Central memory CD8-positive, alpha-beta T cell (primary cell): ENCODE measurements around the gene P4HA2.

Experiments
- ATAC-seq: fragments of 150-1000 bp; cut with Tn5 transposase; replicated peaks from 2 replicates; pipeline ENCODE4 v1.10.0; 2022; ENCODE audit warnings: mild to moderate bottlenecking, moderate FRiP score, moderate number of reproducible peaks; ENCODE audit not compliant: poor library complexity, severe bottlenecking; ENCODE audit errors: extremely low read depth
- DNase-seq, 2 donors: peaks; one replicate each; pipeline ENCODE4 v3.0.0; 2021; ENCODE audit warnings: low spot score in 2 of 2
- H3K27ac Mint-ChIP-seq: one replicate; pipeline ENCODE4 v1.8.0; 2022; ENCODE audit warnings: low read depth, mild to moderate bottlenecking, moderate library complexity, mixed read lengths
- H3K27me3 Mint-ChIP-seq: one replicate; pipeline ENCODE4 v1.8.0; 2022; ENCODE audit warnings: mixed read lengths
- H3K36me3 Mint-ChIP-seq: one replicate; pipeline ENCODE4 v1.8.0; 2022; ENCODE audit warnings: mild to moderate bottlenecking, moderate library complexity, mixed read lengths; ENCODE audit not compliant: insufficient read depth
- H3K4me1 Mint-ChIP-seq: one replicate; pipeline ENCODE4 v1.8.0; 2022; ENCODE audit warnings: mixed read lengths
- H3K4me3 Mint-ChIP-seq: one replicate; pipeline ENCODE4 v1.8.0; 2022; ENCODE audit warnings: mild to moderate bottlenecking, moderate library complexity, mixed read lengths
- H3K9me3 Mint-ChIP-seq: one replicate; pipeline ENCODE4 v1.8.0; 2022; ENCODE audit warnings: mixed read lengths

Gene P4HA2

DNA sequence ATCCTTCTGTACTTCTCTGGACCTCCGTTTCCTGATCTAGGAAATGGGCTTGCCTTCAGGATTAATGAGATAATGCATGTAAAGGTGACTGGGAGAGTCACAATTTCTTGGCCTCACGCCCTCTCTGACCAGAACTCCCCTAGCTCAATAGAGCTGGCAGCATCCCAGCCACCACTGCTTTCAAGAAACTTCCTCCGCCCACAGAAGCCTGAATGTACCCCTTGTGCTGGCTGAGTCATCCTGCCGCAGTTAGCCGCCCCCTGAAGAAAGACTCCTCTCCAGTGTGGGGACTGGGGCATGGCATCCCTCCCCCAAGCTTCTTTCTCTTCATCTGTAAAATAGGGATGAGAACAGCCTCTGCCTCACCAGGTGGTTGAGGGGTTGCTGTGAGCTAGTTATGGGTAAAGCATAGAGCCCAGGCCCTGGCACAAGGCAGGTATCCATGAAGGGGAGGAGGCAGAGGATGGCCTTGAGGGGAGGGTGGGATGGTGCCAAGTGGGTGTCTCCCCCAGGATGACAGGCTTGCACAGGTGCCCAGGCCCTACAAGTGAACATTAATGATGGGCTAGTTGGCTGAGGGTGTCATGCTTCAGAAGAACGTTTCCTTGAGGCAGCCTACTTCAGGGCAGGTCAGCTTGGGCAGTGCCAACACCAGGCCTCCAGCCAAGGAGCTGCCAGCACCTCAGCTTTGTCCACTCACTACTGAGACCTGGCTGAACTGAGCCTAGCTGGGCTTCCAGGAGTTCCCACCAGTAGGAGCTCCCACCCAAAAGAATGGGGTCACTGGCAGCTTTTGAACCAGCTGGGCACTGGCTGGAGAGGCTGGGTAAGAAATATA, 33.3 kb upstream of the P4HA2 start:
- Mint-ChIP-seq H3K27ac (no peak overlapping the region), H3K36me3 (no peaks in the 10 kb centered on the region), H3K9me3 (no peaks in the 10 kb centered on the region), H3K4me3 (no peak overlapping the region), H3K27me3 (peaks cover 21% of the 10 kb centered on the region), H3K4me1 (no peaks in the 10 kb centered on the region)
- DNase-seq (no peak), ATAC-seq (no peak)

DNA sequence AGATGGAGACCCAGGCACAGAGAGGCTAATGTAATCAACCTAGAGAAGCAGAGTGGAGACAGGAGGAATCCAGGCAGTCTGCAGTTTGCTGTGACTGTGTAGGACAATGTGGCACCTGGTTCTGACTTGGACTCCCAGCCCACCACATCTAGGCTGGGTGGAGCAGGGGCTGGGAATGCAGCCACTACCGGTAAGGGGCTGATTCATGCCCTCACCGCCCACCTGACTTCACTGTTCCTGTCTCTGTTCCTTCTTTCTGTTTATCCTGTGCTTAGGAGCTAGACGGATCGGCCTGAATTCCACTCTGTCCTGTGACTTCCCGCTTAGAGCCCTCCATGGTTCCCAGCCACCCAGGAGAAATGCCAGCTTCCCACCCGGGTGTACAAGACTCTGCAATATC, 32.4 kb upstream of the P4HA2 start:
- no peak for DNase-seq

DNA sequence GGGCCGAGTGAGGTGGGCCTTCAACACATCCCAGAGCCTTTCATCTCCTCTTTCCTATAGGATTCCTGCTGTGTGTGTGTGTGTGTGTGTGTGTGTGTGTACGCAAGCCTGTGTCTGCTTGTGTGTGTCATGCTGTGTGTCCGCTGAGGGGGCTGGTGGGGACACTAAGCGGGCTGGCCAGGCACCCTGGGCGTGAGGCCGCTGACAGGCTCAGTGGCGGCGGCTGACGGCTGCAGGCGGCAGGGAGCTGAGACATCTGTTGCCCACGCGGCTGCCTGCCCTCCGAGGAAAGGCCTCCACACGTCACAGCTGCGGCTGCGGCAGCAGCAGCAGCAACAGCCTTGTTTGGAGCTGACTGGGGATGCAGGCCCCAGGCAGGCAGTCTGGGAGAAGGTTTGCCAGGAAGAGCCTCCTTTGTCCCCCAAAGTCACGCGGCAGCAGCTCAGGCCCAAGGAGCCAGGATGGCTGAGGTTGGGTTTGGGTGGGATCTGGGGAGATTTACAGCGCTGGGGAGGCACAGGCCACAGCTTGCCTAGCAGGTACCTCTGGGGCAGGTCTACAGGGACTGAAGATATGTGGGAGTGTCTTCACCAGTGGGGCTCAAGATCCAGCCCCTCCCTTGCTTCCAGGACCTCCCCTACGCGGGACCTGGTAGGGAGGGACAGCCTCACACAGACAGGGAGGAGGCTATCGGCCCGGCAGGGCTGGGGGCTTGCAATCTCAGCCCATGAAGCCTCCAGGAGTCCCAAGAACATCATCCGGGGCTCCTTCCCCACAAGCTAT, 31.6 kb upstream of the P4HA2 start:
- H3K27ac Mint-ChIP-seq: no peak overlapping the region
- no peaks in the 10 kb centered on the region for H3K9me3 Mint-ChIP-seq
- no peak for DNase-seq
- no peaks in the 10 kb centered on the region for H3K36me3 Mint-ChIP-seq
- ATAC-seq: no peak
- H3K27me3 Mint-ChIP-seq: peaks cover 30% of the 10 kb centered on the region
- no peak overlapping the region for H3K4me3 Mint-ChIP-seq
- no peaks in the 10 kb centered on the region for H3K4me1 Mint-ChIP-seq

More for the DNA sequence above, 32.4 kb upstream of the P4HA2 start:
- H3K4me3 Mint-ChIP-seq: no peak overlapping the region
- peaks cover 30% of the 10 kb centered on the region for H3K27me3 Mint-ChIP-seq
- H3K4me1 Mint-ChIP-seq: no peaks in the 10 kb centered on the region
- H3K27ac Mint-ChIP-seq: no peak overlapping the region
- ATAC-seq: no peak
- no peaks in the 10 kb centered on the region for H3K36me3 Mint-ChIP-seq
- no peaks in the 10 kb centered on the region for H3K9me3 Mint-ChIP-seq

DNA sequence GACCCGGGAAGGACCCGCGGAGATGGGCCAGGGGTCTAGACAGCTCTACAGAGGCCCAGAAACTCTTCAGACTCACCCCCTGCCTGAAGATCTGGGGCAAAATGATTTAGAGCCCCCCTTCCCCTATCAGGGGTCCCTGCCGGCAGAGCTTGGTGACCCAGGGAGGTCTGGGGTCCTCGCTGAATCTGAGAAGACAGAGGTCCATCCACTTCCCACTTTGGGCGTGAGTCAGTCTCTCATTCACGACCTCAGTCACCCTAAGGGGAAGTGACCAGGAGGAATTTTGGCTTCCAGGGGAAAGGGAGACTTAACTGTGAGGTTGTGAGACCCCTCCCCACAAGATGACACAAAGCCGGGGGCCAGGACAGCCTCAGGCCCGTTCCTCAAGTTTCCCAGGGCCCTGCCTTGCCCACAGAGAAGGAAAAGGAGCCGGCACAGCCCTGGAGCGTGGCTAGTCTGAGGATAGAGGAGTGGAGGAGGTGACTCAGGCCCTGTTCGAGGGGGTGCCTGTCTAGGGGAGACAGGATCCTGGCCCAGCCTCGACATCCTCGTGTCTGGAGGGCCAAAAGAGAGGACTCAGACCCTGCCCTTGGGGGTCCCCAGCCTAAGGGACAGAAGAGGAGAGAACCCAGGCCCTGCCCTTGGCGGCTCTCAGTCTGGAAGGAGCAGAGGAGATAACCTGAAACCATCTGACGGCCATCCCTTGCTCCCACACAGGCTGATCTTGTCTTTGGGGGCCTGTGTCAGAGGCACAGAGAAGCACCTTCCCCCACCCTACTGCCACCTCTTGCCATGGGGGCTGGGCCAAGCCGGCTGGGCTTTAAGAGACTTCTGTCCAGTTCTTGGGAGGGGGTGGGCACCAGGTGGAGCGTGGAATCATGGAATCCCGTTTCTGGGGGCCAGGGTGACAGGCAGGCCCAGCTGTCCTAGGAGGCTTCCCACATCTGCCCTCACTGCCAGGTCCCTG, 30.7 kb upstream of the P4HA2 start:
- ATAC-seq: no peak
- Mint-ChIP-seq H3K9me3 (no peaks in the 10 kb centered on the region), H3K36me3 (no peaks in the 10 kb centered on the region), H3K27me3 (peaks cover 30% of the 10 kb centered on the region), H3K4me1 (no peaks in the 10 kb centered on the region), H3K4me3 (no peak overlapping the region), H3K27ac (no peak overlapping the region)
- no peak for DNase-seq

DNA sequence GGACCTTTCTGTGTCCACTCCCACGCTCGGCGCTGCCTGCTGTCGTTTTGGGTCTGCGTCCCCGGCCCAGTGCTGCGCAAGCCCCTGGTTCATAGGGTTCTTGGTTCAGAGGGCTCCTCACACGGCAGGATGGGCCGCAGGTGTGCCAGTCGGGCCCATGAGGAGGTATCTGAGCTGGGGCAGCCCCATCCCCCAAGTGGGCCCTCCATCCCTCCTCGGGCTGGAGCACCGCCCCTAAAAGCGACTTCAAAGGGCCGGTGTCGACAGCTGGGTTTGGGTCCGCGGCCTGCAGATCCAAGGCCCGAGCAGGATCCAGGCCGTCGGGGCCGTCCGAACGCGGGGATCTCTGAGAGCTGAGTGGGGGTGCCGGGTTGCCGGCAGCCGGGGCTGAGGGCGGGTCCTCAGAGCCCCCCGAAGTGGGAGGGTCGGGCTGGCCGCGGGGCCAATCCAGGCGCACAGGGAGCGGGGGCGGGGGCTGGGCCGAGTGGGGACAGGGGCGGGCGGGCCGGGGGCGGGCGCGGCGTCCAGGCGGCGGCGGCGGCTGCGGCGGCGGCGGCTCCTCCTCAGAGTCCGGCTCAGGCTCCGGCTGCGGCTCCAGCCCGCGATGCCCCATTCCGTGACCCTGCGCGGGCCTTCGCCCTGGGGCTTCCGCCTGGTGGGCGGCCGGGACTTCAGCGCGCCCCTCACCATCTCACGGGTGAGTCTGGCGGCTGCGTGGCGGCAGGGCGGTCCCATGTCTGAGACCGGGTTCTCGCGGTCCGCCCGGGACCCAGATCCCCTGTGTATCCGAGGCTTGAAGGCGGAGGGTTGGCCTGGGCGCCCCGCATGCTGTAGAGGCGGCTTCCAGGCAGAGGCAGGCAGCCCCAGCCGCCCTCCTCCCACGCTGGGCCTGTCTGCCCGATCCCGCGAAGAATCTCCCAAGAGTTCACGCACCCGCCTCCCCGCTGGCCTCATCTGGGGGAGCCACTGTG, 29.8 kb upstream of the P4HA2 start, which contains the start of gene PDLIM4:
Gene PDLIM4 (plus strand): TSS at position 566 of the 971 bp plus-strand sequence. CDS start 39 bp downstream, at position 605.
- H3K36me3 Mint-ChIP-seq: no peaks in the 10 kb centered on the region
- H3K4me3 Mint-ChIP-seq: no peak within 1 kb of the TSS
- H3K4me1 Mint-ChIP-seq: no peaks in the 10 kb centered on the region
- no peak for DNase-seq
- H3K27ac Mint-ChIP-seq: no peak within 1 kb of the TSS
- peaks cover 30% of the 10 kb centered on the region for H3K27me3 Mint-ChIP-seq
- H3K9me3 Mint-ChIP-seq: no peaks in the 10 kb centered on the region
- no peak for ATAC-seq

DNA sequence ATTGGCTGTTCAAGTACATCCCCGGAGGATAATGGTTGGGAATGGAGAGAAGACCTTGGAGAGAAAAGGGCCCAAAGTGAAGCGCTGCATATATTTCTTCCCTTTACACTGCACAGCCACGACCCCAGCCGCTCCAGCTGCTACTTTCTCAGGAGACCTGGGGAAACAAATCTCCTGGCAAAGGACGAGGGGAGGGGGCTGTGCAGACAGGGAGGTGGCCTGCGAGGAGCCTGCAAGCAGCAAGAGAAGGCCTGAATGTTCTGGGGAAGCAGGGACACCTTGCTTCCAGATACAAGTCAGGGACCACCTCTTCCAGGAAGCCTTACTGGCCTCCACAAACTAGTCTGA, 29.1 kb upstream of the P4HA2 start:
- no peaks in the 10 kb centered on the region for H3K9me3 Mint-ChIP-seq
- H3K4me3 Mint-ChIP-seq: no peak overlapping the region
- no peaks in the 10 kb centered on the region for H3K36me3 Mint-ChIP-seq
- H3K27ac Mint-ChIP-seq: no peak overlapping the region
- H3K4me1 Mint-ChIP-seq: no peaks in the 10 kb centered on the region
- ATAC-seq (no peak), DNase-seq (no peak)
- peaks cover 30% of the 10 kb centered on the region for H3K27me3 Mint-ChIP-seq

DNA sequence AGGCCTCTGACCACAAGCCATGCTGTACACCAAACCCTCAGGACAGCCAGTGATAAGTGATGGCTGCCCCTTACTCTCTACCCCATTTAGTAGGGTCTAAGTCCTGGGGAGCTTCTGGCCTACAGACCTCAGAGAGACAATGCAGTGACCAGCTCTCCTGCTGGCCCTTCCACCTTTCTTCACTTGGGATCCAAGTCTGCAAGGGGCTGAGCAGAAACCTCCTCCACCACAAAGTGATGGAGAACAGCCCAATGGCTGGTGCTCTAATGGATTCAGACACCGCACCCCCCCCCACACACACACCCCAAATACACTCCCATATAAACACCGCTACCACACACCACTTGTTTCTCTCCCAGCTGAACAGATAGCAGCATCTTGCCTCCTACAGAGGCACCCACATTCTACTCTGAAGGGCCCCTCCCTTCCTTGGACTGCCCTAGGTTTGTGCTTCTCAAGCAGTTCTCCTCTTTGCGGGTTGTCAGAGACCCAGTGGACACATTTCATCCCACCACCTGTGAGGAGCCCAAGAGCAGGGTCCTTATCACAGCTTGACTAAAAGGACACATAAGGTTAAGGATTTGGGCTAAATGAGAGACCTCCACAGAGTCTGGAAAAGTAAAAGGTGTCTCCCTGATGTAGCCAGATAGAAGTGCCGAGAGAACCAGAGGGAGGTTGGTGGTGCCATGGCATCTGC, 28.6 kb upstream of the P4HA2 start:
- Mint-ChIP-seq H3K27me3 (peaks cover 30% of the 10 kb centered on the region), H3K4me1 (no peaks in the 10 kb centered on the region), H3K4me3 (no peak overlapping the region), H3K9me3 (no peaks in the 10 kb centered on the region), H3K36me3 (no peaks in the 10 kb centered on the region), H3K27ac (no peak overlapping the region)
- no peak for ATAC-seq
- DNase-seq: no peak

DNA sequence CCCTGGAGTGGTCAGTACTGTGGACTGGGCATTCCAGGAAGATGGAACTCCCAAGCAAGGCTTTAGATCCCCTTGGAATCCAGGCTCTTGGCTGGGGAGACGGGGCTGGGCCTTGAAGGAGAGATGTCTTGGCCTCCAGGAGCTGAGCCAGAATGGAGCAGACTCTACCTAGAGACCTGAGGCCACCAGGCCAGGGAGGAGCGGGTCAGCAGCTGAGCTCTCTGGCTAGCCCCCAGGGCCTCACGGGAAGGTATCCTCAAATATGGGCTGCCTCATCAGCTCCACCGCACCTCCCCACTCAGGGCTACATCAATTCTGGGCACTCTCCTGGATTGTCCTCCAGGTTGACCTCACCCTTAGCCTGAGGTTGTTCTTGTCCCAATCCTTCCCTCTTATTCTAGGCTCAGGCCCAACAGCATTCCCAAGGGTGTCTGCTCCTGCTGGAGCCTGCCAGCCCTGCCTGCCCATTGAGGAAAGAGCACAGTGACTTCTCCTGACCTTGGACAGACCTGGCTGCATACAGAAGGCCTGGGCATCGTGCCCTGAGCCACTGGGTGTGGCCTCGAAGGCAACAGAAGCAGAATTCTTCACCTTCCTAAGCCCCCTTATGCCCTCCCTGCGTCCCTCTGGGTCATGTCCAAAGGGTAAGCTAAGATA, 26.8 kb upstream of the P4HA2 start:
- Mint-ChIP-seq H3K36me3 (no peaks in the 10 kb centered on the region), H3K4me1 (no peaks in the 10 kb centered on the region), H3K27me3 (peaks cover 30% of the 10 kb centered on the region), H3K27ac (no peak overlapping the region), H3K4me3 (no peak overlapping the region), H3K9me3 (no peaks in the 10 kb centered on the region)
- DNase-seq (no peak), ATAC-seq (no peak)

DNA sequence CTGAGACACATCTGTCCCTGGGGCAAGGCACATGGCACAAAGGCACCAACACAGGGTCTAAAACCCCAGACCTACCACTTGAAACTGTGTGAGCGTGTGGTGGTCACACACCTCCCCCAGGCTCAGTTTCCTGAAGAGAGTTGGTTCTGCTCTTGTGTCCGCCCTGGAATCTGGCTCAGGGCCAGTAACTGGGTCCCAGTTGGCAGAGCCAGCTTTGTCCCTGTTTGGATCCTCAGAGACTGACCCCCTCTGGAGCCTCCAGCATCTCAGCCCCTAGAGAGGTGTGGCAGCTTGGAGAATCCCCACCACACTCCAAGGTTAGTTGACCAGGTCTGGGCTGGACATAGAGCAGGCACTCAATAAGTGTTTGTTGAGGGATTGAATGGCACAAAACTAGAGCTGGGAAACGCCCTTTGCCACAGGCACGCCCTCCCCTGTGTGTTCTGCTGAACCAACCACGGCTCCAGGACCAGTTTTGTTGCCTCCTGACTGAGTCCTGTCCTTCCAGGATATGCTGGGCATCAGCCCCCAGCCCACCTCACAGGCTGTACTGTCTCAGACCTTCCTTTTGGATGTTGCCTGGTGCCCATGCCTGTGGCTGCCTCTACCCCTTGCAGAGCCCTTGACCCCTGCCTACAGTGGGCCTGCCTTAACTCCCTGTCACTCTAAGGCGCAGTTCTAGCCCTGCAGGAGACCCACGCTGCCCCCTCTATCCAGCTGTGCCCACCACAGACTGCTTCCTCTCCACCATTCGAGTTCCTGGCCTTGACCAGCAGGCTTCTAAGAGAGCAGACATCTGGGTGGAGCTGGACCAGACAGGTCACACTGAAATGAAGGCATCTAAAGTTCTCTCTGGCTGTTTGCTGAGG, 26.0 kb upstream of the P4HA2 start:
- no peaks in the 10 kb centered on the region for H3K4me1 Mint-ChIP-seq
- H3K27me3 Mint-ChIP-seq: peaks cover 29% of the 10 kb centered on the region
- no peak overlapping the region for H3K27ac Mint-ChIP-seq
- DNase-seq (no peak), ATAC-seq (no peak)
- H3K4me3 Mint-ChIP-seq: no peak overlapping the region
- no peaks in the 10 kb centered on the region for H3K9me3 Mint-ChIP-seq
- no peaks in the 10 kb centered on the region for H3K36me3 Mint-ChIP-seq

DNA sequence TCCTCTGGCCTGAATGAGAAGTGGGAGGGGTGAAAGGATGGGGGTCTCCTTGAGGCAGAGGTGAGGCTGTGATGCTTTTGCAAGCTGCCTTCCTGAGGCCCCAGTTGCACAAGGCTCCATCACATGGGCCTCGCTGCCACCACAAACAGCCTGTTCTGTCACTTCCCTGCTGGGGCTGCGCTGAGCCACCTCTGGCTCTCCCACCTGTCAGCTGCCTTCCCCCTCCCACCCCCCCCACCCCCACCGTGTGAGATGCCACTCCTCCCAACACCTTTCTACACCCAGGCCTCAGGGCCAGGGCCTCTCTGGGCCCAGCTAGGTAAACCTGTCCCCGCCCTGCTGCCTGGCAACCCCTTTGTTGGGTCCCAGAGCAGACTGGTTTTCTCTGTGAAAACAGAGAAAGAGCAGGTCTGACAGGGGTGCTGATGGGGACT, 25.4 kb upstream of the P4HA2 start:
- peaks cover 22% of the 10 kb centered on the region for H3K27me3 Mint-ChIP-seq
- no peaks in the 10 kb centered on the region for H3K9me3 Mint-ChIP-seq
- no peak overlapping the region for H3K27ac Mint-ChIP-seq
- H3K4me3 Mint-ChIP-seq: no peak overlapping the region
- H3K4me1 Mint-ChIP-seq: no peaks in the 10 kb centered on the region
- ATAC-seq: no peak
- H3K36me3 Mint-ChIP-seq: no peaks in the 10 kb centered on the region
- no peak for DNase-seq
